Omental fat pad (tissue), 4 donors: Measurements from ENCODE around the gene PPP1R16B. TPM values are rescaled to one million over a fixed set of nuclear protein-coding genes. Genes with fewer than 3 reads are reported as not detected.
A peak's percentile ranks its signal among the peaks of the same experiment; 100 is the strongest.

ENCODE experiments used
- ATAC-seq: fragments of 150-250 bp; one replicate; pipeline ENCODE4 v1.9.1; 2016; ENCODE audit warnings: mild to moderate bottlenecking, moderate library complexity; ENCODE audit not compliant: low FRiP score
- DNase-seq: peaks from one replicate; pipeline ENCODE4 v3.0.0-alpha.2; 2019; ENCODE audit warnings: low spot score
- CTCF ChIP-seq, 3 donors: fragments of 450-650 bp; IDR thresholded peaks; one replicate each; pipeline ENCODE4 v1.5.1; 2016 to 2017; ENCODE audit warnings: antibody characterized with exemption in 3 of 3, mild to moderate bottlenecking in 3 of 3, moderate library complexity in 2 of 3
- total RNA-seq, 4 donors: library from RNA; depleted of rRNA; stranded (reverse); fragments of >200 nt; gene quantifications; one replicate each; pipeline ENCODE4 v1.1.0, GENCODE V29; 2016

PPP1R16B gene
- total RNA-seq, 4 donors from 2014 or later = 7.1 to 48.4 (median 21.6) TPM

- no peak for TF ChIP-seq CTCF (IDR thresholded peaks at IDR 0.05)
- no peak for ATAC-seq
- DNase-seq = no peak
Measured at GRCh38 chr20:38774167-38774566, 31.3 kb upstream of the PPP1R16B start.

GRCh38 chr20:38776363-38776762 is 29.1 kb upstream of the PPP1R16B start:
- no peak for ATAC-seq

GRCh38 chr20:38779247-38780097 is 26.0 kb upstream of the PPP1R16B start:
- ATAC-seq (no peak), DNase-seq (no peak)
- no peak for TF ChIP-seq CTCF (IDR thresholded peaks at IDR 0.05)

More at GRCh38 chr20:38776363-38776762, 29.1 kb upstream of the PPP1R16B start:
- no peak for DNase-seq
- no peak for TF ChIP-seq CTCF (IDR thresholded peaks at IDR 0.05)

GRCh38 chr20:38782275-38782674 is 23.2 kb upstream of the PPP1R16B start:
- no peak for DNase-seq
- TF ChIP-seq CTCF (IDR thresholded peaks at IDR 0.05) = no peak
- no peak for ATAC-seq

- peak; percentile 26 for ATAC-seq
- no peak for DNase-seq
- no peak for TF ChIP-seq CTCF (IDR thresholded peaks at IDR 0.05)
Measured at GRCh38 chr20:38787870-38788269, 17.6 kb upstream of the PPP1R16B start.

- DNase-seq (no peak), ATAC-seq (no peak)
- no peak for TF ChIP-seq CTCF (IDR thresholded peaks at IDR 0.05)
Measured at GRCh38 chr20:38789503-38790199, 15.8 kb upstream of the PPP1R16B start.
